IPS DF 6.9 (cell line): ENCODE results near the gene SLC39A13.

Experiments
- DNase-seq: peaks from one replicate; pipeline ENCODE4 v3.0.0-alpha.2; 2013; ENCODE audit warnings: low read depth, low spot score
- H3K27ac ChIP-seq: one replicate; pipeline ENCODE4 v1.5.1; 2013; ENCODE audit warnings: low read length, control low read depth
- H3K27me3 ChIP-seq: 2 replicates; pipeline ENCODE4 v1.6.1; 2013; ENCODE audit warnings: mild to moderate bottlenecking, low read length; ENCODE audit not compliant: control insufficient read depth, insufficient read depth
- H3K36me3 ChIP-seq: 2 replicates; pipeline ENCODE4 v1.6.1; 2013; ENCODE audit warnings: low read length; ENCODE audit not compliant: control insufficient read depth, insufficient read depth
- H3K4me1 ChIP-seq: 2 replicates; pipeline ENCODE4 v1.6.1; 2013; ENCODE audit warnings: low read length; ENCODE audit not compliant: control insufficient read depth, insufficient read depth
- H3K4me3 ChIP-seq: 2 replicates; pipeline ENCODE4 v1.5.1; 2013; ENCODE audit warnings: mild to moderate bottlenecking, low read length
- H3K9me3 ChIP-seq: 2 replicates; pipeline ENCODE4 v1.6.1; 2013; ENCODE audit warnings: low read length, inconsistent platforms; ENCODE audit not compliant: control insufficient read depth, insufficient read depth
- WGBS: extraction: QIAGEN DNeasy Blood & Tissue Kit; methylation state at CpG from one replicate; pipeline ENCODE4 v1.1.7; 2013; ENCODE audit warnings: mixed read lengths, missing lambda C conversion rate; ENCODE audit not compliant: insufficient read length, insufficient coverage; 5-methylcytosine and 5-hydroxymethylcytosine counted together

Gene SLC39A13

DNA sequence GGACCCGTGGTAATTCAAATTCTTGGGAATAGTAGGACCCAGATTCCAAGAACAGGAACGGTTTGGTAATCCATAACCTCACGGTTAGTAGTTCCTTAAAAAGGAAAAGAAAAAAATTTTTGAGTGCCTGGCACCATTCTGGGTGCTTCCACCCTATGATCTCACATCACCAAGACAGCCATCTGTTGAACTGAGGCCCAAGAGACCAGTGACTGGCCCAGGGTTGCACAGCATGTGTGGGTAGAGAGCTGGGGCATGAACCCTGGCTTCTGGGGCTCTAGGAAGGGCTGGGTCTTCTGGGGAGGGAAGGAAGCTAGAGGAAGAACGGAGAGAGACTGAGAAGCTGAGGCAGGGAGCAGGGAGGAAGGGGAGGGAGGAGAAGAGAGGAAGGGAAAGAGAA lies 25.3 kb upstream of the SLC39A13 start:
- Histone ChIP-seq H3K9me3 (no peaks in the 10 kb centered on the region), H3K36me3 (no peaks in the 10 kb centered on the region), H3K27ac (no peak overlapping the region), H3K4me1 (no peaks in the 10 kb centered on the region), H3K4me3 (no peak overlapping the region), H3K27me3 (no peaks in the 10 kb centered on the region)
- WGBS, result no CpG with 5 or more reads among the region's 4 CpGs
- no peak for DNase-seq

GRCh38 chr11:47384498-47384897 lies 23.9 kb upstream of the SLC39A13 start:
- Histone ChIP-seq H3K36me3 (no peaks in the 10 kb centered on the region), H3K4me1 (no peaks in the 10 kb centered on the region), H3K9me3 (no peaks in the 10 kb centered on the region), H3K27ac (no peak overlapping the region), H3K4me3 (no peak overlapping the region), H3K27me3 (no peaks in the 10 kb centered on the region)
- DNase-seq, result no peak
- no CpG with 5 or more reads among the region's 4 CpGs for WGBS

GRCh38 chr11:47387944-47388696 lies 20.3 kb upstream of the SLC39A13 start:
- Histone ChIP-seq H3K4me1 (no peaks in the 10 kb centered on the region), H3K36me3 (no peaks in the 10 kb centered on the region), H3K4me3 (no peak overlapping the region), H3K27ac (no peak overlapping the region), H3K9me3 (no peaks in the 10 kb centered on the region), H3K27me3 (no peaks in the 10 kb centered on the region)
- no CpG with 5 or more reads among the region's 13 CpGs for WGBS
- DNase-seq, result no peak

GRCh38 chr11:47388697-47389576 lies 19.5 kb upstream of the SLC39A13 start:
- Histone ChIP-seq H3K4me1 (no peaks in the 10 kb centered on the region), H3K36me3 (no peaks in the 10 kb centered on the region), H3K9me3 (no peaks in the 10 kb centered on the region), H3K4me3 (no peak overlapping the region), H3K27ac (no peak overlapping the region), H3K27me3 (no peaks in the 10 kb centered on the region)
- no peak for DNase-seq
- WGBS, result no CpG with 5 or more reads among the region's 28 CpGs

GRCh38 chr11:47389577-47390421 lies 18.6 kb upstream of the SLC39A13 start:
- H3K4me3 ChIP-seq, result no peak overlapping the region
- no CpG with 5 or more reads among the region's 17 CpGs for WGBS

DNA sequence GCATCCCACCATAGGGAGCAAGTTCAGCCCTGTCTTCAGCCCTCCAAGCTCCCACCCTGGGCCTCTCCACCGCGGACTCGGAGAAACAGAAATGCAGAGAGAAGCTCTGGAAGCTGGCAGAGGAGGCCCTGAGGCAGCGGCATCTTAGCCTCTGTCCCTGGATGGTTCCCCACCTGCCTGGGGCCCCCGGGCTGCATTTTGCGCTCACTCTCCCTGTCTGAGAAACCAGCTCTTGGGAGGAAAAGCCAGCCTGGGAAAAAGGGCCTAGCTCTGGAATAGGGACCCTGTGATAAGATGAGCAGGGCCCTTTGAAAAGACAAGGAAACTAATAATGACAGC lies 18.0 kb upstream of the SLC39A13 start:
- H3K9me3 ChIP-seq, result no peaks in the 10 kb centered on the region
- no peak for DNase-seq
- no peak overlapping the region for H3K4me3 ChIP-seq
- no peak overlapping the region for H3K27ac ChIP-seq
- no peaks in the 10 kb centered on the region for H3K27me3 ChIP-seq
- no CpG with 5 or more reads among the region's 6 CpGs for WGBS
- no peaks in the 10 kb centered on the region; the same call in 1 of the 2 replicates for H3K4me1 ChIP-seq
- no peaks in the 10 kb centered on the region for H3K36me3 ChIP-seq

More at GRCh38 chr11:47389577-47390421, 18.6 kb upstream of the SLC39A13 start:
- DNase-seq, result no peak
- Histone ChIP-seq H3K9me3 (no peaks in the 10 kb centered on the region), H3K36me3 (no peaks in the 10 kb centered on the region), H3K4me1 (no peaks in the 10 kb centered on the region), H3K27ac (no peak overlapping the region), H3K27me3 (no peaks in the 10 kb centered on the region)

GRCh38 chr11:47391077-47391583 lies 17.3 kb upstream of the SLC39A13 start:
- no peak overlapping the region for H3K4me3 ChIP-seq
- H3K9me3 ChIP-seq, result no peaks in the 10 kb centered on the region
- no peak for DNase-seq
- no peaks in the 10 kb centered on the region for H3K27me3 ChIP-seq
- H3K4me1 ChIP-seq, result no peaks in the 10 kb centered on the region; the same call in 1 of the 2 replicates
- no peak overlapping the region for H3K27ac ChIP-seq
- no CpG with 5 or more reads among the region's 11 CpGs for WGBS
- no peaks in the 10 kb centered on the region for H3K36me3 ChIP-seq

DNA sequence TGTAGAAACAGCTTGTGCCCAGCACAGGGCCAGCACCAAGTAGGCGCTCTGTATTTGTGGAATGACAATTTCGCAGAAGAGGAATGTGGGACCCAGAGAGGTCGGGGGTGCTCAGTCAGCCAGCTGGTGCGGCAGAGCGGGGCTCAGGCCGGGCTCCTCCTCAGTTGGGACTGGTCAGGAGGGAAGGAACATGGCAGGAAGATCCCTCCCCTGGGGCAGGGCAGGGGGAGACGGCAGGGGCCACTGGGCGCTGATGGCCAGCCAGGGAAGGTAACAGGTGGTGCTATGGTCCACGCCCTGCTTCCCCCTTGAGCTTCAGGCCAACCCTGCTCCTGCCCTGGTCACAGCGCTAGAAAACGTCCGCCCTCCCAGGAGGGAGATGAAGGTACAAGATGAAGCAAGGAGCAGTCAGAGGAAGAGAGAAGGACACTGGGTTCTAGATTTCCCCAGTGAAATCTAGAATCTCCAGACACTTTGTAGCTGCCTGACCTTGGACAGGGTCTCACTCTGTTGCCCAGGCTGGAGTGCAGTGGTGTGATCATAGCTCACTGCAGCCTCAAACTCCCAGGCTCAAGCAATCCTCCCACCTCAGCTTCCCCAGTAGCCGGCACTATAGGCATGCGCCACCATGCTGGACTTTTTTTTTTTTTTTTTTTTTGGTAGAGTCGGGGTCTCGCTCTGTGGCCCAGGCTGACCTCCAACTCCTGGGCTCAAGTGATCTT lies 16.5 kb upstream of the SLC39A13 start:
- H3K27me3 ChIP-seq, result no peaks in the 10 kb centered on the region
- no peak overlapping the region for H3K4me3 ChIP-seq
- H3K36me3 ChIP-seq, result no peaks in the 10 kb centered on the region
- H3K9me3 ChIP-seq, result no peaks in the 10 kb centered on the region
- H3K27ac ChIP-seq, result no peak overlapping the region
- WGBS, result no CpG with 5 or more reads among the region's 16 CpGs
- H3K4me1 ChIP-seq, result no peaks in the 10 kb centered on the region; the same call in 1 of the 2 replicates
- DNase-seq, result no peak

DNA sequence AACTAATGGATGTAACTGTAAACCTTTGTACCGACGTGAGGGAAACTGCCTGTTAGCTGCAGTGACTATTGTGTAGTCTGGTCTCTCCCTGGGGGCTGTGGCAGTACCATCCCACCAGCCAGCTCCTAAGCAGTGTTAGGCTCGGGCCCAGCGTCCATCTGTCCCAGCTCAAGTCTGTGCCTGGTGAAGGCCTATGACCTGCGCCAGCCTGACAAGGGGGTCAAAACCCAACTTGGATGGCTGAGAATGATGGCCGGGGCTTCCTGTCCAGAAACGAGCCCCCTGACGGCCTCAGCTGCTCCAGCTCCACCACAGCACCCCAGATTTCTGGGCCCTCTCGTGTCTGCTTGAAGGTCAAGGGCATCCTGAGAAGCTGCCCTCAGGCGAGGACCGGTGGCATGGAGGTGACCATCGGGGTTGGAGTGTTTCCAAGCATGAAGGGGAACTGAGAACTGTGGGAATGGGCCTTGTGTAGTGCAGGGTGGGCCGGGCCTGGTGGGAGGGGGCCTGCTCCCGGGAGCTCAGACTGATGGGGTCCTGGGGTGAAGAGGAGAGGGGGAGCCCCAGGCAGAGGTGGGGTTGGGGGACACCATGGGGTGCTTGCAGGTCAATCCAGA lies 15.7 kb upstream of the SLC39A13 start:
- no peak overlapping the region for H3K27ac ChIP-seq
- H3K4me3 ChIP-seq, result no peak overlapping the region
- H3K36me3 ChIP-seq, result no peaks in the 10 kb centered on the region
- WGBS, result no CpG with 5 or more reads among the region's 14 CpGs
- no peaks in the 10 kb centered on the region for H3K9me3 ChIP-seq
- DNase-seq, result no peak
- H3K4me1 ChIP-seq, result no peaks in the 10 kb centered on the region; the same call in 1 of the 2 replicates
- no peaks in the 10 kb centered on the region for H3K27me3 ChIP-seq
